HG03175 (cell line): Measurements from ENCODE around the gene GLRX3.

Source experiments
- ATAC-seq: cut with Tn5 transposase; IDR thresholded peaks from one replicate; pipeline ENCODE4 v1.9.1; 2021; ENCODE audit warnings: mild to moderate bottlenecking, moderate library complexity; ENCODE audit not compliant: unreplicated experiment

Gene GLRX3

DNA sequence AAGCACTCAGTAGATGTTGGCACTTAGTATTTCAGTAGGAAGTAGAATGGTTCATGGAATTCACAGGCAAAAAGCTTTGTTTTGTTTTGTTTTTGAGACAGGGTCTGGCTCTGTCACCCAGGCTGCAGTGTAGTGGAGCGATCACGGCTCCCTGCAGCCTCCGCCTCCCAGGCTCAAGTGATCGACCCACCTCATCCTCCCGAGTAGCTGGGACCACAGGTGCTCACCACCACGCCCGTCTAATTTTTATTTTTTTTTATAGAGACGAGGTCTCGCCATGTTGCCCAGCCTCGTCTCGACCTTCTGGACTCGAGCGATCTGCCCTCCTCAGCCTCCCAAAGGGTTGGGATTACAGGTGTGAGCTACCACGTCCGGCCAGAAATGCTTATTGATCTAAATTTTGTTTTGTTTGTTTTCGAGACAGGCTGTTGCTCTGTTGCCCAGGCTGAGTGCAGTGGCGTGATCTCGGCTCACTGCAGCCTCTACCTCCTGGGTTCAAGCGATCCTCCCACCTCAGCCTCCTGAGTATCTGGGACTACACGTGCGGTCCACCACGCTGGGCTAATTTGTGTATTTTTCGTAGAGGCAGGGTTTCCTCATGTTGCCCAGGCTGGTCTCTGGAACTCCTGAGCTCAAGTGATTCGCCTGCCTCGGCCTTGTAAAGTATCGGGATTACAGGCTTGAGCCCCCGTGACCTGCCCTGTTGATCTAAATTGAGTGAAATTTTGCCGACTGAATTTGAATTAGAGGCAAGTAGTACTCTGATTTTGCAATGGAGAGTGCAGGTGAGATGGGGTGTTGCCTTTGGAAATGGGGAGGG is 1.7 kb downstream of the GLRX3 start:
- no peak for ATAC-seq

DNA sequence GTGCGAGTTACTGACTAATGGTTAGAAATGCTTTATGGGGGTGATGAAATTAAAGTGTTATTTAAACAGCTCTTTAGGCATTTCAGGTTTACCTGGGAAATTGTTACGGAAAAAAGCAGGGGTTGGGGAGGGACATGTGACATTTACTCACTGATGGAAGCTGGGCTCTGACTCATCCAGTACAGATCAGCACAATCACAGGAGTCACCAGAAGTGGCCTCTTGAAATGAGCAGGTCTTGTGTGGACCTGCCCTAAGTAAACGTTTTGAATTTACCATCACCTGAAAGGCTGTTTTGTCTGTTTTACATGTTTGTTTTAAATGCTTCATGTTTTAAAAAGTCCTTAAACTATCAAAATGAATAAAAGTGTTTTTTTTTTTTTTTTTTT is 2.3 kb downstream of the GLRX3 start:
- no peak for ATAC-seq

DNA sequence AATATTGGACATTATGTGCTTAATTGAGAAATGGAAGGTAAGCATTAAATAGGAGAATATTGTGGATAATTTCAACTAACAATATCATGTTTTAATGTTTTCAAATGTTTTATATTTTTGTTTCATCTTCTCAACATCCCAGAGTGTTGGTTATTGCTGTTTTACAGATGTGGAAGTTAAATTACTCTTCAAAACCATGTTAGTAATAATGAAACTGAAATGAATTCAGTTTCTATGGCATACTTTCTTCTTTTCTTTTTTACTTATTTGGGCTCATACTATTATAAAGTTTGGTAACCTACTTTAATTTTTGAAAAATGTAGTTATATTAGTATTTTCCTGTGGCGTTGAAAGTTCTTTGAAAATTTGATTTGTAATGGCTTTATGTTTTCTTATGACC is 4.2 kb downstream of the GLRX3 start:
- ATAC-seq, result no peak

DNA sequence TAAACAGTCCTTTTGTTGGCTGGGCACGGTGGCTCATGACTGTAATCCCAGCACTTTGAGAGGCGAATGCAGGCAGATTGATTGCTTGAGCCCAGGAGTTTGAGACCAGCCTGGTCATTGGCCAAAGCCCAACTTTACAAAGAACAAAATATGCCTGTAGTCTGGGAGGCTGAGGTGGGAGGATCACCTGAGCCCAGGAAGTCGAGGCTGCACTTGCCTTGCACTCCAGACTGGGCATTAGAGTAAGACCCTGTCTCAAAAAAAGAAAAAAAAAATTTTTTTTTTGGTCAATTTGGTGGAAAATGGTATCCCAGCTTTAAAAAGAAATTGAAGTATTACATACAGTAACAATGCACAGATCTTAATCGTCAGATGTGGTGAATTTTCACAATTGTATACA is 4.8 kb downstream of the GLRX3 start:
- ATAC-seq, result no peak

DNA sequence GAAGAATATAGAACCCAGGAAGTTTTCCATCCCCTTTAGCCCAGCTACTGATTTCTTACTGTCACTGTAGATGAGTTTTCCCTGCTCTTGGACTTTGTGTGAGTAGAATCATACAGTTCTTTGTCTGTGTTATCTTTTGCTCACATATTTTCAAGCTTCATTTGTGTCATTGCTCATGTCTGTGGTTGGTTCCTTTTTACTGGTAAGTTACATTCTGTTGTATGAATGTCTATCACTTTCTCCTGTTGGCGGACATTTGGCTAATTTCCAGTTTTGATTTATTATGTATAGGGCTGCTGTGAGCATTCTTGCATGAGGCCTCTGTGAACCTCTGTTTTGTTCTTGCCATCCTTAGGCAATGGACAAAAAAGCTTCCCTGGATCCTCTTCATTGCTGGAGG is 5.3 kb downstream of the GLRX3 start:
- ATAC-seq, result peak; percentile 37

DNA sequence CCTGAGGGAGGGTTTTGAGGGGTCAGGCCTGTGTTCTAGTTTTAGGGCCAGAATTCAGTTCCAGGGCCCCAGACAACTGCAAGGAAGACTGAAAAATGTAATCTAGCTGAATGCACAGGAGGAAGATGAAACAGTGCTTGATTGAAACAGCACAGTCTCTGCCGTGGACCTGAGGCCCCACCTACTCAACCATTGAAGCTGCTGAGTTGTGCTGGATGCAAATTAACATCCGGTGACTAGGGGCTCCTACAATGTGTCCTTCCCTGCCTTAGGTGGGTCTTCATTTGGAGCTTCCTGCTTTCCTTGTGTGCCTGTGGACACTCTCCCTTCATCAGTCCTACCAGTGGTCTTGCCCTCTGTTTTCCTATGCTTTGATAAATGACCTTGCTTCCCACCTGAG is 5.7 kb downstream of the GLRX3 start:
- peak; percentile 86 for ATAC-seq

DNA sequence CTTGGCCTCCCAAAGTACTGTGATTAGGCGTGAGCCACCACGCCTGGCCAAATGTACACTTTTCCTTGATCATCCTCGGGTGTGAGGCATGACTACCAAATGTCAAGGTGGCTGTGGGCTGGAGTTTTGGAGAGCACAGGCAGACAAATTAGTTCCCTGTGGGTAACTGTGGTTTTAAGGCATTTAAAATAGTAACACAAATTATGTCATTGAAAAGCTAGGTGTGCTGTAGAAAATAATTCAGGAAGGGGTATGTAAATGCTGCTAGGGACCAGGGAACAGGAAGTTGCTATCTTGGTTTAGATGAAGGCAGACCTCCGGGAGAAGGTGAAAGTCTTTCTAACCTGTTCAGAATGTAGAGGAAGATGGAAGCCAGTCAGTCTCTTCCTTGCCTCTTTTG is 9.9 kb downstream of the GLRX3 start:
- no peak for ATAC-seq

DNA sequence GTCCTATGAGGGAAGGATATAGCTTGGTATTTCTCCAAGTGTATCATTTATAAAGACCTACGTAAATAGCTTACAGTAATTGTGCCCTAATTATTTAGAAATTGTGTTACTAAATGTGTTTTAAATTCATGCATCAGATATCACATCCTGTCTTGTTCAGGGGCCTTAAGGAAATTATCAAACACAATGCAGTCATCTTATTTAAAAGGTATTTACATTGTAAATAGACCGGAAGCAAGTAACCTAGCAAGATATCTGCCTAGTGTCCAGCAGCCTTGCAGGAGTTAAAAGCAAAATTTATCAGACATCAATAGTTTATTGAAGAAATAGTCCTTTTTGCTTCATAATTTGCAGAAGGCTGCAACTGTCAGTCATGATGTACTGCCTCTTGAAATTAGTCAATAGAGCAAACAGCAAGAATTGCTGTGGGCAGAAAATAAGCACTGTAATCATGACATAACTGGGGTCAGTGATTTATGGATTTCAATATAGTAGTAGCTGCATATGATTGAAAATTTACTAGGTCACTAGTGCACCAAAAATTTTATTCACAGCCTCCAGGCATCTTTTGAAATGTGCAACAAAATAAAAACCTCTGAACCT is 23.1 kb downstream of the GLRX3 start:
- ATAC-seq, result no peak

DNA sequence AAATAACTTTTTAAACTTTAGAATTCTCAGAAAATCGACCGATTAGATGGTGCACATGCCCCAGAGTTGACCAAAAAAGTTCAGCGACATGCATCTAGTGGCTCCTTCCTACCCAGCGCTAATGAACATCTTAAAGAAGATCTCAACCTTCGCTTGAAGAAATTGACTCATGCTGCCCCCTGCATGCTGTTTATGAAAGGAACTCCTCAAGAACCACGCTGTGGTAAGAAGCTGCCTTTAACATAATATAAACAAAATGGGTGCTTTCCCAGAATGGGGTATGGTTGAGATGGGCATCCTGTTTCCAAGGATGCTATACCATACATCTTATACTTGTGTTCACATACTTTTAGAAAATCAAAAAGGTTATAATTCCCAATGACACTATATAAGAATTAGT is 24.6 kb downstream of the GLRX3 start:
- no peak for ATAC-seq

DNA sequence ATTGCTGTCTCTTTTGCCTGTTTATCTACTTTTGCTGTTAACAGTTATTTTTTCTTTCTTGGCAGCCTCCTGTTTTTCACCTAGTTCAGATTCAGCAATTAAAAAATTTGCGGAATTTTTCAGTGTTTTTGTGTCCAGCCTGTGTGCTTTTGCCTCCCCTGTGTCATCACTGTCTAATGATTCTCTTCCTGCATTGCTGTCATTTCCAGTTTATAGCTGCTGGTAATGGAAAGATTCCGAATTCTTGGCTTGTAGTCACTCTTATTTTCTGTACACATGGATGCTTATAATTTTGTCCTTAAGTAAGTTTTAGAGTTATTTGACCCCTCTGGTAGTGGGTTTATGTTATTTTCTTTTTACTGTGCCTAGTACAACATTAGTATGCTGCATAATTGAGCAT is 25.1 kb downstream of the GLRX3 start:
- no peak for ATAC-seq

DNA sequence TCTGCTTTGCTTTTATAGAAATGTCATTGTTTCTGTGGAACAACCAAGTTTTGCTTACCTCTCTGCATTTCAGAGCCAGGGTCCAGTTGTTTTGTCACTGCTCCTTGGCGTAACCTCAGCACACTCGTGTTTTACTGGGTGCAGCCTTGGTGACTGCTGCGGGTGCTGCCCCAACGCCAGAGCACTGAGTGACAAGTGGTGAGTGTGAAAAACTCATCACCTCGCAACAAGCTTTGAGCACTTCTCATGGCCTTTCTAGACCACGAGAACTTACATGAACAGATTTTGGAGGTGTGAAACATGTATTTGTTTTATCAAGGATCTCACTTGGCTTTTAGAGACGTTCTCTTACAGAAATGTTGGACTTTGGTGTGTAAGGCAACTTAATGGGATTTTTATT is 31.0 kb downstream of the GLRX3 start:
- ATAC-seq, result no peak

DNA sequence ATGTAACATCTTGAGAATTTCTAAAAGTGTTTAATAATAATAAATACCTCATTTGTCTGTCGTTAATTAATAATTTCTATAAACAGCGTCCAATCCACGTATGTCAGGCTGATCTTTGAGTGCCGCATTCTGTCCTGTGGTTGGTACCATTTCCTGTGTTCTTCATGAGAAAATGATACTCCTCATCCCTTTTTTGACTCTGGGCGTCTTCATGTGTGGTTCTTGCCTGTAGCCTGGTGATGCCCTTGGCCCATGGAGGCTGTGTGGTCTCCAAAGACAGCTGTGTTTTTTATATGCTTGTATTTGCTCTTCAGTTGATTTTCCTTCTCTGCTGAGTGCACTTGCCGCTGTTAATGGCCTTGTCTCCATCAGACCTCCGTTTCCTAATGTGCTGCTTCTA is 31.5 kb downstream of the GLRX3 start:
- no peak for ATAC-seq

DNA sequence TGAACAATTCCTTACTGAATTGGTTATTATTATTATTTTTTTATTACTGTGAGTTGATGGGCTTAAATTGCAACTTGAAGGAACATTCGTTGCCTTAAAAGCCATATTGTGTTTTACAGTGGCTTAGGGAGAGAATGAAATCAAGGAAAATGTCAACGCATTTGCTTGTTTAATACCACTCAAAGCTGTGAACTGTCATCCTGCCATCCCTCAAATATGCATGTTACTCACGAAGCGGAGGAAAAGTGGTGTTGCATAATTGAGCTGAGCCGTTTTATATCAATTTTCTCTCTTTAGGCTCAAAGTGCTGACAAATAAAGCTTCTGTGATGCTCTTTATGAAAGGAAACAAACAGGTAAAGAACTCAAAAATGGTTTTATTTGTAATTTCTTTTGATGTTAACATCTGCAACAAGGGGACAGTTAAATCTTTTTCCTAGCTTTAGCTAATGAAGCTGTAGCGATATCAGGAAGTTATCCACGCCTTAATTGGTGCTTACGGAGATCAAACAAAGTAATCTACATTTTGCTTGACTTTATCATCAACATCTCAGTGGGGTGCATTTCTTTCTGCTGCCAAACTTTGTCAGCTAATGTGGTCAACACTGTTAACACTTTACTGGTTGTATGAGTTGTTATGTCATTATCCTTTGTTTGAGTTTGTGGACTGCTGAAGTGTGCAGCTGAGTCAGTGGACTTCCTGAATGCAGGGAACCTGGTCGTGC is 33.1 kb downstream of the GLRX3 start:
- no peak for ATAC-seq

DNA sequence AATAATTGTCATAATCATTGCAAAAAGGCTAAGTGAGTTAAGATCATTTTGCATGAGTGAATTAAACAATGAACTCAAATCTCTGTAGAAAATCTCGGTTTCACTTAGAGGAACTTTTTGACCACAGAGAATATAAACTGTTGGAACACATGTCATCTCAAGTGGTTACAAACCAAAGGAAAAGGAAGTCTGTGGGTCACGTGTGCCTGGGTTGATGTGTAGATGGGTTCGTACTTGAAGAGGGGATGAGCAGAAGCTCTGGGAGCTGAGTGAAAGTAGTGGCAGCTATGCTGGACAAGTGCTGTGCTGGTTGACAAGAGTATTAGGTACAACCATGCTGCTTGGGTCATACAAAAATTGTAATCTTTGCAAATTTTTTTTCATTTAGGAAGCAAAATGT is 35.0 kb downstream of the GLRX3 start:
- ATAC-seq, result no peak

DNA sequence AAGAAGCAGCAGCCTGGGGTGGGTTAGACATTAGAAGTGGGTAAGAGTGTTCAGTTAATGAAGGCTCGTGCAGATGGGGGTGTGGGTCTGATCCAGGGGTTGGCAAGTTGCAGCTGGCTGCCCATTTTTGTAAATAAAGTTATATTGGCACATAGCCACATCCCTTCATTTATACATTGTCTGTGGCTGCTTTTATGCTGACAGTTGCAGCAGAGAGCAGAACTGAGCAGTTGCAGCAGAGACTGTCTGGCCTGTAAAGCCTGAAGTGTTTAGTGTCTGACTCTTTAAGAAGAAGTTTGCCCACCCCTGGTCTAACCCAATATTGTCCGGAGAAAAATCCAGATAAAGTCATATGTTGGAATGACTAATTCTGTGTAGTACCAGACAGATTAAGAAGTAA is 38.1 kb downstream of the GLRX3 start:
- no peak for ATAC-seq

DNA sequence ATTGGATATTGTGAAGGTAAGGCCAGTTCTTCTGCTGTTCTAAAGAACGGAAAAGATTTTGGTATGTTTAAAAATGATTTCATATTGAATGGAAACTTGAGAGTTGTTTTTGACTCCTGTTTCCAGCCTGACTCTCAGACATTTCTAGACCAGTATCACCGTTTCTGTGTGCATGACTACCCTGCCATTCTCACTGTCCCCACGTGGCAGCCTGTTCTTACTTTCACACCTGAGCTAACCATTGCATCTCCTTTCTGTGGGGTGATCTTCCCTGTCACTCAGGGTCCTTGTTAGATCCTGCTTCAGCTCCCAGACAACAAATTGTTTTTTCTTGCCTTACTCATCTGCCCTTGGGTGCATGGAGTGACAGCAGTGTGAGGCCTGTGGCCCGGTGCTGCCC is 38.9 kb downstream of the GLRX3 start:
- no peak for ATAC-seq

DNA sequence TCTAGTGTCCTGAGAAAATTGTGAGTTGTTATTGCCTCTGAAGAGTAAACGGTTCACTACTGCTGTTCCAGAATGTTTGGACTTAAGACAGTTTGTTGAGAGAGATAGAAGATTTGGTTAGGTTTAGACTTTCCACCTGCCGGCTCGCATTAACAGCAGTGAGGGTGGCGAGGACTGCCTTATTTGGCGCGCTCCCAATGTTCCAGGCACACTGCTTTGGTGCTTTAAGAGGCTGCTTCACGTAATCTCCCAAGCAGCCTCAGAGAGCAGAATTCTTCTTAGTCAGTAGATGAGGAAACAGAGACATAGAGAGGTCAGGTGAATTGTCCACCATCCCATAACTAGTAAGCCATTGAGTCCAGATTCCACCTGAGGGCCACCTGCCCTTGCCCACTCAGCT is 41.1 kb downstream of the GLRX3 start:
- ATAC-seq, result no peak

DNA sequence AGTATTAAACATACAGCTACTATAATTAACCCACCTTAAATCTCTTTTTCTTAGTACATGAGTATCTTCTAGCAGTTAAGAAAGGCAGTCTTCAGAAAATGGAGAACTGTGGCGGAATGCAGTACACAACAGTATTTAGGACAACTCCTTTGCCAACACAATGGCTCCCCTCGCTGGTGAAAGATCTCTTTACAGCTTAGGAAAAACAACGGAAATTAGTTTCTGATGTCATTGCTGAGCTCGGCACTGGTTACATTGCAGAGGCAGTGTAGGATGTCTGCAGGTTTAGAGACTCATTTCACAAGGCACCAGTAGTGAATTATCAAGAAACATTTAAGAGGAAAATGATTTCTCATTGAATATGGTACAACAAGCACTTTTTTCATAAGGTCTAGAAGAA is 43.4 kb downstream of the GLRX3 start:
- no peak for ATAC-seq

DNA sequence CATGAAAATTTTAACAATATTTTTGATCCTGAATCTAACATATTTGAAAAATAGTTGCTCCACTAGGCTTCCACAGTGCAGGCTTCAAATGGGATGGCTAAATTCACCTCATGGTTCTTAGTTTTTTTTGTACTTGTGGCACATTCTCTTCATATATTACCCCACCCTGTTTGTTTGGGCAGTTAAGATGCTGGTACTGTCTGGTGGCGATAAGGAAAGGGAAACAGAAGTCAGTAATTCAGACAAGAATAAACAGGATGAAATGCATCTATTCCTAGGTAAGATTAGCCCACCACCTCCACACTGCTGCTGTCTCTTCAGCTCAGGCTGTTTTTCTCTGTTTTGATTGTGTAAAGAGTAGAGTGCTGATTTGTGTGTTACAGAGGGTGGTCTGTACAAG is 44.2 kb downstream of the GLRX3 start:
- ATAC-seq, result no peak

DNA sequence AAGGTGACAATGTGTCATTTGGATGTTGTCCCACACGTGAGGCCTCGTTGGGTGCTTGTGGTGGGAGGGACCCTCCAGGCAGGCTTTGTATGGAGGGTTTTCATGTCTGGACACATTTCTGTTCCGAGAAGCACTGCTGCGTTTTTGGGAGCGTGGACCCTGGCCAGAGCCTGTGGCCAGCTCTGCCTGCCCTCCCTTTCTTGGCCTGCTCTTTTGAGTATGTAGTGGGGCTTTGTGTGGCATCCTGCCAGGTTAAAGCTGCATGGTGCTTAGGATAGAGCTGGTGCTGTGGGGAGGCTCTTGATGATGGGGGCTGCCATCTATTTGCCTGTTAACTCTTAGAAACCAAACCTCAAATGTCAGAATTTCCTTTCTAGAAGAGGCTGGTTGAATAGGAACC is 45.7 kb downstream of the GLRX3 start:
- no peak for ATAC-seq

DNA sequence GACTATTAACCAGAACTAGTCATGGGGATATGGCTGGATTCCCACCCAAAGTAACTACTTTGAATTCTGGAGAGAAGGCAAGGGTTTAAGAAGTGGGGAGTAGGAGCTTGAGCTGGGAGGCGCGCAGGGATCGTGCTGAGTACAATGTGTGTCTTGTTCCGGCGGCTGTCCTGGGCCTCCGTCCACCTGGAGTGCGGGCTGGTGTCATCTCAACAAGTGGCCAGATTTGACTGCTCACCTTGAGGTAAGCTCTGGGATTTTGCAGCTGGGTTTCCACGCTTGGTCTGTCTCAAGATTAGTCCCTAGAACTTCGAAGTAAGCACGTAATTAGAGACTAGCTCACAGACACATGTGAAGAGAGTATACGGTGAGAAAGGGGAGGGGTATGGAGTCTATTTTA is 49.4 kb downstream of the GLRX3 start:
- no peak for ATAC-seq
